ENCODE results near the gene HAUS8. TPM values are rescaled to one million over a fixed set of nuclear protein-coding genes. Genes with fewer than 3 reads are reported as not detected.

HAUS8 gene
- total RNA-seq, 2 experiments from 2014 or later: 47.3 to 74.1 TPM

GRCh38 chr19:17058236-17058635 is 17.0 kb downstream of the HAUS8 start:
- H3K27ac ChIP-seq (ENCODE audit: low read depth, low read length, poor library complexity, severe bottlenecking): no peak overlapping the region
- no peaks in the 10 kb centered on the region for H3K4me1 ChIP-seq (ENCODE audit: insufficient read depth, low read length, poor library complexity, severe bottlenecking)
- TF ChIP-seq CTCF (conservative IDR thresholded peaks at IDR 0.05; ENCODE audit: low read length) (no peak), EZH2phosphoT487 (IDR thresholded peaks at IDR 0.05; ENCODE audit: borderline replicate concordance, low read depth, low read length) (no peak)
- intact Hi-C loops (cut with micrococcal nuclease; ENCODE audit: unreplicated experiment): no loop called here
- no peak for DNase-seq (ENCODE audit: low spot score)
- no peak overlapping the region for H2AFZ ChIP-seq (ENCODE audit: low read length)
- H3K9me3 ChIP-seq (ENCODE audit: low read length): no peaks in the 10 kb centered on the region
- H3K9me2 ChIP-seq (ENCODE audit: insufficient read depth, low read length): no peaks in the 10 kb centered on the region
- ChIA-PET CTCF (ENCODE audit: unreplicated experiment) (no interaction called here), POLR2A (no interaction called here)
- H3K4me2 ChIP-seq (ENCODE audit: low read length): no peak overlapping the region
- no peak overlapping the region for H3K4me3 ChIP-seq (ENCODE audit: low read depth, low read length, poor library complexity, severe bottlenecking)
- no peaks in the 10 kb centered on the region for H4K20me1 ChIP-seq (ENCODE audit: insufficient read depth, low read length)
- no TSS peak for BruUV-seq (replicated peaks)
- peaks cover 16% of the 10 kb centered on the region for H3K79me2 ChIP-seq (ENCODE audit: insufficient read depth, low read depth, low read length)
- H3K36me3 ChIP-seq (ENCODE audit: insufficient read depth, low read length): peaks cover 95% of the 10 kb centered on the region

GRCh38 chr19:17055636-17056035 is 19.6 kb downstream of the HAUS8 start:
- no peak overlapping the region for H3K4me2 ChIP-seq (ENCODE audit: low read length)
- ChIA-PET POLR2A (no interaction called here), CTCF (ENCODE audit: unreplicated experiment) (no interaction called here)
- no peak for TF ChIP-seq EZH2phosphoT487 (IDR thresholded peaks at IDR 0.05; ENCODE audit: borderline replicate concordance, low read depth, low read length)
- no peak for TF ChIP-seq CTCF (conservative IDR thresholded peaks at IDR 0.05; ENCODE audit: low read length)
- H3K36me3 ChIP-seq (ENCODE audit: insufficient read depth, low read length): peaks cover 97% of the 10 kb centered on the region
- no peaks in the 10 kb centered on the region for H3K9me2 ChIP-seq (ENCODE audit: insufficient read depth, low read length)
- peaks cover 2% of the 10 kb centered on the region; the same call in 1 of the 2 replicates for H3K79me2 ChIP-seq (ENCODE audit: insufficient read depth, low read depth, low read length)
- no peaks in the 10 kb centered on the region for H4K20me1 ChIP-seq (ENCODE audit: insufficient read depth, low read length)
- BruUV-seq (replicated peaks): no TSS peak
- no peaks in the 10 kb centered on the region for H3K9me3 ChIP-seq (ENCODE audit: low read length)
- H2AFZ ChIP-seq (ENCODE audit: low read length): no peak overlapping the region
- intact Hi-C loops (cut with micrococcal nuclease; ENCODE audit: unreplicated experiment): no loop called here
- H3K4me3 ChIP-seq (ENCODE audit: low read depth, low read length, poor library complexity, severe bottlenecking): no peak overlapping the region
- H3K4me1 ChIP-seq (ENCODE audit: insufficient read depth, low read length, poor library complexity, severe bottlenecking): no peaks in the 10 kb centered on the region
- H3K27ac ChIP-seq (ENCODE audit: low read depth, low read length, poor library complexity, severe bottlenecking): no peak overlapping the region
- DNase-seq (ENCODE audit: low spot score): no peak

GRCh38 chr19:17054746-17055145 is 20.5 kb downstream of the HAUS8 start:
- Histone ChIP-seq H2AFZ (ENCODE audit: low read length) (no peak overlapping the region), H4K20me1 (ENCODE audit: insufficient read depth, low read length) (no peaks in the 10 kb centered on the region), H3K4me1 (ENCODE audit: insufficient read depth, low read length, poor library complexity, severe bottlenecking) (no peaks in the 10 kb centered on the region), H3K36me3 (ENCODE audit: insufficient read depth, low read length) (peaks cover 97% of the 10 kb centered on the region), H3K27ac (ENCODE audit: low read depth, low read length, poor library complexity, severe bottlenecking) (no peak overlapping the region), H3K4me3 (ENCODE audit: low read depth, low read length, poor library complexity, severe bottlenecking) (no peak overlapping the region), H3K4me2 (ENCODE audit: low read length) (no peak overlapping the region), H3K9me3 (ENCODE audit: low read length) (no peaks in the 10 kb centered on the region), H3K79me2 (ENCODE audit: insufficient read depth, low read depth, low read length) (no peaks in the 10 kb centered on the region), H3K9me2 (ENCODE audit: insufficient read depth, low read length) (no peaks in the 10 kb centered on the region)
- intact Hi-C loops (cut with micrococcal nuclease; ENCODE audit: unreplicated experiment): loop anchor here (5.0 kb wide), 1 partner anchor 277 kb away; no protein-coding TSS in a partner anchor
- POLR2A ChIA-PET: no interaction called here
- TF ChIP-seq CTCF (conservative IDR thresholded peaks at IDR 0.05; ENCODE audit: low read length) (no peak), EZH2phosphoT487 (IDR thresholded peaks at IDR 0.05; ENCODE audit: borderline replicate concordance, low read depth, low read length) (no peak)
- CTCF ChIA-PET (ENCODE audit: unreplicated experiment): no interaction called here
- no peak for DNase-seq (ENCODE audit: low spot score)
- no TSS peak for BruUV-seq (replicated peaks)
